GM19023 (cell line): Measurements from ENCODE around the gene TSPAN5.

Source experiments
- ATAC-seq: cut with Tn5 transposase; IDR thresholded peaks from one replicate; pipeline ENCODE4 v1.9.1; 2021; ENCODE audit warnings: mild to moderate bottlenecking, moderate library complexity; ENCODE audit not compliant: unreplicated experiment

The TSPAN5 gene

GRCh38 chr4:98620087-98620784, 38.2 kb downstream of the TSPAN5 start:
- ATAC-seq, result no peak

- no peak for ATAC-seq
Observed at GRCh38 chr4:98619180-98619579, 39.2 kb downstream of the TSPAN5 start.

GRCh38 chr4:98618680-98619079, 39.7 kb downstream of the TSPAN5 start:
- ATAC-seq, result no peak

GRCh38 chr4:98617358-98618047, 40.9 kb downstream of the TSPAN5 start:
- ATAC-seq, result no peak

DNA sequence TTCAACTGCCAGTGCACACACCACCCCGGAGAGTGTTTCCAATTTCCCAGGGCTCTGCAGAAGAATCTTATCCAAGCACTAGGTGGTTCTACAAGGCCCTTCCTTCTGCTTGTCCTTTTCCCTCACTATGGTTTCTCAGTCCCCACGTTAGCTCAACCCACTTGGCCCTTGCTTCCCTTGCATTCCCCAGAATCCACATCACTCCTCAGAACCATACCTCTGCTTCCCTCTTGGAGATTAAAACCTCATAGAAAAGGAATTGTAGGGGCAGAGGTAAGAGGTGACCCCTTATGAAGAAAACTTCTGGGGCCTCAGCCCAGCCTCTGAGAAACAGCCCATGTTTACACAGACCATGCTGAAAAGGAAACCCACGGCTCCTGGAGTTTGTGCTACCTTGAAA, 42.4 kb downstream of the TSPAN5 start:
- no peak for ATAC-seq

DNA sequence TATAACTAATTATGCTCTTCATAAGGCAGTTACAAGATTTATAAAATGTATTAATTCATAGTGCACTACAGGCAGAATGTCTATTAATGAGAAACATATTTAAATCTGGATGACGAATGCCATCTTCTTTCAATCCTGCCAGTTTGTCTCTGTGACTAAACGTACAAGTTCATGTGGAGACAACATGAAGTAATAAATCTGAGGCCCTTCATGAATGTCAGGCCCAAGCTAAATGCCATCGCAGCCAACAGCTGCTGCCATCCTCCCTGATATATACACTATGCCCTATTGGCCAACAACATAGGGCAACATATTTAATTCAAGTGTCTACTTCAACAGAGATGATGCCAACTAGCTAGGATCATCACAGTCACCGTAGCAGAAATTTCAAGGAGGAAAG, 43.7 kb downstream of the TSPAN5 start:
- no peak for ATAC-seq

DNA sequence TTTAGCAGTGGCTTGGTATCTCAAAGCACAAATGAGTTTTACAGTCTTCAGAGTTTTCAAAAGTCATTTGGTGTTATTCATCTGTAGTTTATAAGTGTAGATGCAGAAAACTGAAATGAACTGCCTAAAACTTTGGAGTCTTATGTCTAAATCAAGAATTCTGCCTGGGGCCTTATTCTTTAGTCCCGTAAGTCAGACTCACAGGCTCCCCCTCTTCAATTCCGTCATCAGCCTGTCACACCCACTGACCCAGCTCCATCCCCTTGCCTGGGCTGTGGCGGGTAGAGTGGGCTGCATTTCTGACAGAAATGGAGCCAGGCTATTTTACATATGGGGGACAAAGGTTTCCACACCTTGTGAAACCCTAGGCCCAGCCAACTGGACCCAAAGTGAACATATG, 44.3 kb downstream of the TSPAN5 start:
- ATAC-seq, result no peak

DNA sequence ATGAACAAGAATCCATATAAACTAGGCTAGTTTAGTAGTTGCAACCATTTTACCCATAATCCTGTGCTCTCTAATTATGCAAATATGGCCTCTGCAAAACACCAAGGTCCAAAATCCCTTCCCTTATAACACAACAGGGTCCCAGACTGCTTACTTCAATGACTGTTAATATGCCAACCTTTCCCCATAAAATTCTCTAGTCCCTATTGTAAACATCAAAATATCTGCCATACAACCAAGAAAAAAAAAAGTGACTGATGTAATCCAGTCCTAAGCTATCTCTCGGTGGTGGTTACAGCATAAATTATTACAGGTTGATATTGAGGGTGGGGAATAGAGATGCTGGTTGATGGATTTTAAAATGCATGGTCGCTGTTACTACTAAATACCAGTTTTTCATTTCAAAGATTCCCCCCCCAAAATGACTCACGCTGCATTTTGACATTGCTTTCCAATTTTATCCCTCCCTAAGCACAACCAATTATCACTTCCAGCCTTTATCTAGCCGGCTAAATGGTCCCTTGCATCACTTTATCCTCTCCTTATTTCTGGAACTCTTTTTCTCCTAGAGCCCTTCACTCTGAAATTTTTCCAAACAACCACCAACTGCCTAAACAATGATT, 44.8 kb downstream of the TSPAN5 start:
- no peak for ATAC-seq

GRCh38 chr4:98612318-98613250, 45.8 kb downstream of the TSPAN5 start:
- peak; percentile 51 for ATAC-seq

DNA sequence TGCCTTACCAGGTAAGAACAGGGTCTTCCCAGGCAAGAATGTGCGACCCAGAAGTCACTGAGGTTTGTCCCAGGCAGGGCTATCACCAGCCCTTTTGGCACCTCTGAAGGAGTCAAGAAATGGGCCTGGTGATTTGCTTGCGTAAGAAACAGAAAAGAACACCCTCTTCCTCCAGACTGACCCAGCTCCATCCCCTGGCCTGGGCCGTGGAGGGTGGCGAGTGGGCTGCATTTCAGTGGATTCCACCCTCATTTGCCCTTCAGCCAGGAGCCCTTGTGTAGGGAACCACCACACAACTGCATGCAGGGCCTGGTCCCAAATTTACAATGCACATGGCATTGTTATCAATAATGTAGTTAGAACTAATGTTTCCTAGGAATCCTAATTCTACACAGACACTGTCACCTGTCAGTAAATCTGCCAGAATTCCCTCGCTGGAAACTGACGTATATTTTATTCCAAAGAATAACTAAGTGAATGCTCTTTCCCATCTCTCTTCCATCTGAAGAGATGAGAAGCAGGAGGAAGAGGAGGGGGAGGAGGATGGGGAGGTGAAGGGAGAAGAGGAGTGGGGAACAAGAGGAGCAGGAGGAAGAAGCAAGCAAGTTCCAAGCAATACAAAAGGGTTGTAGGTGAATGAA, 46.6 kb downstream of the TSPAN5 start:
- ATAC-seq, result no peak

- no peak for ATAC-seq
Observed at GRCh38 chr4:98610926-98611676, 47.3 kb downstream of the TSPAN5 start.

DNA sequence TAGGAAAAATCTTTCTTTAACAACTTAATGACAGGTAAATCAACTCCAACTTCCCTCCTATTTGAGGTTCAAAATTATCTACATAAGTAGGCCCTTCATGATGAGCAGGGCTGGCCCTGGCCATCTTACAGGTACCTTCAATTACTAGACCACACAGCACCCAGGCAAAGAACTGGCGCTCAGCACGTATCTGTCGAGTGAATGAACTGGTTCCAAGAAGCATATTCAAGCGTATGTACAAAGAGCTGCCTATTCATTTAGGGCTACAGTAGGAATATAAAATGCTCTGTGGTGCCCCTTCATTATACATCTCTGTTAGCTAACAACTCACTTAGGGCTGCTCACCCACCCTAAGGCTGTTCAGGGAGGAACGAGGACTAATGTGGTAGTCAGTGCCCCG, 48.0 kb downstream of the TSPAN5 start:
- no peak for ATAC-seq

DNA sequence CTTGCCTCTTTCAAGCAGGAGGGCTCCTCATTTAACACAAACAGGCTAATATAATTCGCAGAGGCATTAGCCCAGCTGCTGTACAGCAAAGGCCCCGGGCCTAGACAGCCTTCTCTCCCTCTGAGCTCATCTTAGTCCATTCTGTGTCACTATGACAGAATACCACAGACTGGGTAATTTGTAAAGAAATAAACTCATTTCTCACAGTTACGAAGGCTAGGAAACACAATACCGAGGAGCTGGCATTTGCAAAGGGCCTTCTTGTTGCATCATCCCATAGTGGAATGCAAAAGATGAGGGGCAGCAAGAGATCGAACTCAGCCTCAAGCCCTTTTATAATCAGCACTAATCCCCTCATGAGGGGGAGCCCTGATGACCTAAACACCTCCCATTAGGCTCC, 48.5 kb downstream of the TSPAN5 start:
- no peak for ATAC-seq

DNA sequence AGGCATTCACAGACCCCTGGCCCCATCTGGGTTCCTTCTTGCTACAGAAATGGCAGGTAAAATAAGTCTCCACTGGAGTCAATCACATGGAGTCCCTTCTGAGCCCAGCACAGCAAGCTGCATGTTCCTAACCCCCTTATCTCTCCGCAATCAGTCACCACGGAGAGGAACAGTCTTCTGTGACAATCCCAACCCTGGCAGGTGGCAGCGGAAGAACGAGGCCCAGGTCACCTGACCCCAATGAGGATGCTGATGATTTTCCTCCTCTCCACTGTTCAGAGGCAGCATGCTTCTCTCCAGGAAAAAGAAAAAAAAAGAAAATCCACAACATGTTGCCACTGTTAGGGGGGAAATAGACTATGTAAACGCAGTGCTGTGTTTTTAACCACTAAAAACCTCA, 50.1 kb downstream of the TSPAN5 start:
- ATAC-seq, result no peak

- ATAC-seq, result no peak
Observed at GRCh38 chr4:98606894-98607293, 51.5 kb downstream of the TSPAN5 start.

GRCh38 chr4:98605216-98605615, 53.2 kb downstream of the TSPAN5 start:
- ATAC-seq, result no peak

DNA sequence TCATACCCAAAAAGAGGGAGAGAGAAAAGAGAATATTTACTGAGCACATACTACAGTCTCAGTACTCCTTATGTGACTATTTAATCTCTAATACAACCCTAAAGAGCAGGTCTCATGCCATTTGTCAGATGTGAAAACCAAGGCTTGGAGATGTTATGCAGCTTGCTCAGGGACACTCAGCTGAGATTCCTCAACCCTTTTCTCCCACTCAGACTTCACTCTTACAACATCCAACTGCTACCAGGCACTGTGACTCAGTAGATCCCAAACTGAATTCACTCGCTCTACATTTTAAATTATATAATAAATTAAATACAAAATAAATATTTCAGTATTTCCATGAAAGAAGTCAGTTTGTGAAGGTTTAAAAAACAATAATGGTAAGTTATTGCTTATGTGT, 53.7 kb downstream of the TSPAN5 start:
- no peak for ATAC-seq

GRCh38 chr4:98603683-98604521, 54.5 kb downstream of the TSPAN5 start:
- ATAC-seq, result no peak

GRCh38 chr4:98602270-98602669, 56.1 kb downstream of the TSPAN5 start:
- ATAC-seq, result no peak
